ENCODE measurements around the gene NUP210. TPM values are rescaled to one million over a fixed set of nuclear protein-coding genes. Genes with fewer than 3 reads are reported as not detected.

The NUP210 gene
- total and polyA plus RNA-seq, 2 experiments from 2014 or later = 13.8 to 73.9 TPM

- no peak for TF ChIP-seq ZNF462 (CRISPR knock-in tag; IDR thresholded peaks at IDR 0.05)
- no peak for TF ChIP-seq ZNF331 (CRISPR knock-in tag; IDR thresholded peaks at IDR 0.05; ENCODE audit: low read depth)
- no peak for TF ChIP-seq JUNB (IDR thresholded peaks at IDR 0.05; ENCODE audit: unreplicated experiment)
- TF ChIP-seq EZH2phosphoT487 (IDR thresholded peaks at IDR 0.05; ENCODE audit: unreplicated experiment) = no peak
These were observed 96.3 kb downstream of the NUP210 start (continued) for GRCh38 chr3:13323822-13324221.

- H3K4me1 Mint-ChIP-seq = no peaks in the 10 kb centered on the region
- H4K20me1 ChIP-seq (replicated peaks; ENCODE audit: insufficient read depth) = no peaks in the 10 kb centered on the region
- H3K79me2 ChIP-seq (replicated peaks; ENCODE audit: insufficient read depth) = no peaks in the 10 kb centered on the region
- H3K27me3 ChIP-seq (ENCODE audit: insufficient read depth) = no peaks in the 10 kb centered on the region
- ATAC-seq (no peak), DNase-seq (ENCODE audit: low spot score) (no peak)
- H3K9me2 ChIP-seq (ENCODE audit: insufficient read depth) = no peaks in the 10 kb centered on the region
- no peaks in the 10 kb centered on the region for H3F3A ChIP-seq (replicated peaks; ENCODE audit: low read depth)
- H3K27ac Mint-ChIP-seq = no peak overlapping the region
- peaks cover 22% of the 10 kb centered on the region for H3K27me3 Mint-ChIP-seq (ENCODE audit: insufficient read depth, low read depth, poor library complexity)
- H3K4me2 ChIP-seq = no peak overlapping the region
- no peaks in the 10 kb centered on the region; the same call in 1 of the 2 replicates for H3K36me3 ChIP-seq (ENCODE audit: insufficient read depth)
- H3K36me3 Mint-ChIP-seq (ENCODE audit: low read depth) = peaks cover 75% of the 10 kb centered on the region
- H3K4me3 ChIP-seq = no peak overlapping the region
- H3K4me1 ChIP-seq (ENCODE audit: insufficient read depth) = no peaks in the 10 kb centered on the region
- H3K9me3 Mint-ChIP-seq = no peaks in the 10 kb centered on the region
- H3K4me3 Mint-ChIP-seq = no peak overlapping the region
- H2AFZ ChIP-seq = no peak overlapping the region
- H3K27ac ChIP-seq (ENCODE audit: low read depth) = no peak overlapping the region
- TF ChIP-seq ZNF331 (CRISPR knock-in tag; IDR thresholded peaks at IDR 0.05; ENCODE audit: low read depth) (no peak), EZH2 (IDR thresholded peaks at IDR 0.05; ENCODE audit: low read depth, unreplicated experiment) (no peak), JUNB (IDR thresholded peaks at IDR 0.05; ENCODE audit: unreplicated experiment) (no peak), REST (IDR thresholded peaks at IDR 0.05; ENCODE audit: unreplicated experiment) (no peak), EZH2phosphoT487 (IDR thresholded peaks at IDR 0.05; ENCODE audit: unreplicated experiment) (no peak), CTCF (conservative IDR thresholded peaks at IDR 0.05; ENCODE audit: low read depth in 2 of 2) (no peak), ZNF114 (CRISPR knock-in tag; IDR thresholded peaks at IDR 0.05) (no peak), NANOG (IDR thresholded peaks at IDR 0.05; ENCODE audit: borderline replicate concordance) (no peak), CREB1 (CRISPR knock-in tag; IDR thresholded peaks at IDR 0.05; ENCODE audit: low read depth) (no peak), STAT1 (IDR thresholded peaks at IDR 0.05; ENCODE audit: unreplicated experiment) (no peak), POLR2AphosphoS5 (IDR thresholded peaks at IDR 0.05; ENCODE audit: low read depth) (no peak), ETS1 (IDR thresholded peaks at IDR 0.05) (no peak)
These were observed 97.8 kb downstream of the NUP210 start for GRCh38 chr3:13322324-13322723.

Measured in GM23338 (cell line).